Activated CD8-positive, alpha-beta memory T cell treated with anti-CD3 and anti-CD28 coated beads for 4 hours (primary cell): ENCODE data around the gene PLD4.
"Not testable (repeated sequence)": the region's sequence is repeated elsewhere in the genome, so short reads cannot be mapped to it uniquely, and the experiment has no call there.

Source experiments
- DNase-seq, 2 donors: peaks; one replicate each; pipeline ENCODE4 v3.0.0-alpha.2; 2020; ENCODE audit warnings: low read depth in 2 of 2

PLD4 gene, protein sequence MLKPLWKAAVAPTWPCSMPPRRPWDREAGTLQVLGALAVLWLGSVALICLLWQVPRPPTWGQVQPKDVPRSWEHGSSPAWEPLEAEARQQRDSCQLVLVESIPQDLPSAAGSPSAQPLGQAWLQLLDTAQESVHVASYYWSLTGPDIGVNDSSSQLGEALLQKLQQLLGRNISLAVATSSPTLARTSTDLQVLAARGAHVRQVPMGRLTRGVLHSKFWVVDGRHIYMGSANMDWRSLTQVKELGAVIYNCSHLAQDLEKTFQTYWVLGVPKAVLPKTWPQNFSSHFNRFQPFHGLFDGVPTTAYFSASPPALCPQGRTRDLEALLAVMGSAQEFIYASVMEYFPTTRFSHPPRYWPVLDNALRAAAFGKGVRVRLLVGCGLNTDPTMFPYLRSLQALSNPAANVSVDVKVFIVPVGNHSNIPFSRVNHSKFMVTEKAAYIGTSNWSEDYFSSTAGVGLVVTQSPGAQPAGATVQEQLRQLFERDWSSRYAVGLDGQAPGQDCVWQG

GRCh38 chr14:104924421-104925213, at the start of gene PLD4:
Gene PLD4, plus strand, starts transcription at chr14:104924879. Its CDS starts 2,262 bp downstream, at chr14:104927141.
- no peak for DNase-seq

DNA sequence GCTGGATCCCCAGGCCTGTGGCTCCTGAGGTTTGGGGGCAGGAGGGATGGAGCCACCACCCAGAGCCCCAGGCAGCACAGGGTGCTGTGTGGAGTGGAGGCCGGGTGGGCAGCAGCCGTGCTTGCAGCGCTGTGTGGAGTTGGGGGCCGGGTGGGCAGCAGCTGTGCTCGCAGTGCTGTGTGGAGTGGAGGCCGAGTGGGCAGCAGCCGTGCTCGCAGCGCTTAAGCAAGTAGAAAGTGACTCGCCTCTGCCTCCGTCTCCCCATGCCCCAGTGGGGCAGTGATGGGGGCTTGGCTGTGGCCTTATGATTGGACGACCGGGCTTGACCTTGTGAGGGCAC, 49.3 kb upstream of the PLD4 start:
- DNase-seq: no peak

DNA sequence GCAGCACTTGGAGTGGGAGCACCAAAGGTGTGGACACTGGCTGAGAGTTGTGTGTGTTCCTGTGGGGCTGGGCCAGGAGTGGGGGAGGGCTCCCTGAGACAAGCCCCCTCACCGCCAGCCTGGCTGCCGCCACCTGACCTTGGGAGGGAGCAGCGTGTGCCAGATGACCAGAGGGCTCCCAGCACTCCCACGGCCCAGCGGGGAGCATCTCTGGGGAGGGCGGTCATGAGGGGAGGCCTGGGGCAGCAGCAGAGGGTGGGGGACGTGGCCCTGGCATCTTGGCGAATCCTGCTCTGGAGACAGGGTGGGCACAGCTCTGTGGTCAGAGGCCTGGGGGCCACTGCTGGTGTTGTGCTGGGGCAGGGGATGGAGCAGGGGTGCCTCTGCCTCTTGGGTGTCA, 48.9 kb upstream of the PLD4 start:
- DNase-seq: no peak

GRCh38 chr14:104876251-104876699, 48.4 kb upstream of the PLD4 start:
- DNase-seq: no peak

DNA sequence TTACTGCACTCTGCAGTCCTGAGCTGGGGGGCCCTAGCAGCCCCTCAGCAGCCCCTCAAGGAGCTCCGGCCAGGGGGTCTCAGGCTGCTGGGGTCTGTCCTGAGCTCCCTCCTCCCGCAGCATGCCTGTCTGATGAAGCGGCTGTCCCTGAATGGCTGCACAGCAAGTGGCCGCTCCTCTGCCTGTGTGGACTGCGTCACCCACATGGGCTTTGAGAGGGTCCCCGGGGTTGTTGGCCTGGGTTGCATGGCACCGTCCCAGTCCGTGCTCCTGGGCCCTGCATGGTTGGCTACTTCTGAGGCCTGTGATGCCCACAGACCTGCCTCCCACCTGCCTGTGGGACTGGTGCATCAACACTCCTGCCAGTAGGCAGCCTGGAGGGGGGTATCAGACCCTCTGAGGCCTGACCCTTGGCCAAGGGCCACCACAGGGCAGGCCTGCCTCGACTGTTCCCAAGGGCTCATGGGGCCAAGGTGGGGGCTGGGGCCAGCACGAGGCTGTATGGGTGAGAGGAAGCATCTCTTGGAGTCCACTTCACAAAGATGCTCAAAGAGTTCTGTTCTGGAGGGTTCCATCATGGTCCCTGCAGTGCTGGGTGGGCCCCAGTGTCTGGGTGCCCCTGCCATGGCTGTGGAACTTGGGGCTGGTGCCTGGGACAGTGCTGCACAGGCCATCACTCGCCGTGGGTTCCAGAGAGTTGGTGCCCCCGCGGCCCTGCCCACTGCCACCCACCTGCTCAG, 47.4 kb upstream of the PLD4 start:
- DNase-seq: no peak

GRCh38 chr14:104877806-104878550, 46.7 kb upstream of the PLD4 start:
- DNase-seq: no peak

DNA sequence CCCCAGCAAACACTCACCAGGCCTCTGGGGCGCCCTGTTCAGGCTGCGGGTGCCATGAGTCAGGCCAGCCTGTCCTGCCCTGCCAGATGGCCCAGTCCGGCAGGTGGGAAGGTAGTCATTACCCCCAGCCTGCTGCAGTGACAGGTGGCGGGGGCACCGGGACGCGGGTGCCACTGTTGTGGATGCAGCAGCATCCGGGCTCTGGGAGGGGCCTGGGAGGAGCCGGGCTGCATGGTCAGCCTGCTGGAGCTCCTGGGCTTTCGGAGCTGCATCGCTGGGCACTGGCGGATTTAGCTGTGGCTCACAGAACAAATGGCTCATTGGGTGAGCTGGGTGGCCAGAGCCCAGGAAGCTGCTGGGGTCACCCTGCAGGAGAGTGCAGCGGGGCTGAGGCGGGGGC, 46.1 kb upstream of the PLD4 start:
- no peak for DNase-seq

DNA sequence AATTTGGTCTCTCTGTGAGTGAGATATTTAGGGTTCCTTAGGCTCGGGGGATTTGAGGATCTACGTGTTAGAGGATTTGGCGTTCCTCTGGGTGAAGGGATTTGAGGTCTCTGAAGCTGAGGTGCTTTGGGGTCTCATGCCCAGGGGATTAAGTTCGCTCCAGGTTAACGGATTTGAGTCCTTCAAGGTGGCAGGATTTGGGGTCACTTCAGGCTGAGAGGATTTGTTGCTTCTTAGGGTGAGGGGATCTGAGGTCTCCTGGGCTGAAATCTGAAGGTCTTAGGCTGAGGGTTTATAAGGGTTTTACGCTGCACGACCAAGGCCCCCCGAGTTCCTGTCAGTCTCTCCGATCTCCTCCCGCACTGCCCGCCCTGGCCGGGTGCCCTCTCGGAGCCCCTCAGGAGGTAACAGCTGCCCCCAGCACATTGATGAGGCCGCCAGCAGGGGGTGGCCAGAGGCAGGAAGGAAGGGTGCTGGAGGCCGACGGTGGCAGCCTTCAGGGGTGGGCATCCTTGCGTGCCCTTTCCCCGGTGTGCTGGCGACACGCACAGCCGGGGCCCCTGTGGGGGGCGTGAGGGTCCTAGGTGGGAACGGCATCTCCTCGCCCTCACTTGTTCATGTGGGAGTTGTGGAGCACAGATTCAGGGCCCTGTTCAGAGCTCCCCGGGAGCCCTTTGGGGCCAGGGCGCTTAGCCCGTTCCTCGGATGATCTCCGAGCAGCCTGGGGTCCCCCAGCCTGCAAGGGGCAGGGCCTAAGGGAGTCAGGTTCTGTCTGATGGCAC, 45.3 kb upstream of the PLD4 start:
- DNase-seq: no peak

- DNase-seq: no peak
Measured at GRCh38 chr14:104879983-104880565, 44.6 kb upstream of the PLD4 start.

DNA sequence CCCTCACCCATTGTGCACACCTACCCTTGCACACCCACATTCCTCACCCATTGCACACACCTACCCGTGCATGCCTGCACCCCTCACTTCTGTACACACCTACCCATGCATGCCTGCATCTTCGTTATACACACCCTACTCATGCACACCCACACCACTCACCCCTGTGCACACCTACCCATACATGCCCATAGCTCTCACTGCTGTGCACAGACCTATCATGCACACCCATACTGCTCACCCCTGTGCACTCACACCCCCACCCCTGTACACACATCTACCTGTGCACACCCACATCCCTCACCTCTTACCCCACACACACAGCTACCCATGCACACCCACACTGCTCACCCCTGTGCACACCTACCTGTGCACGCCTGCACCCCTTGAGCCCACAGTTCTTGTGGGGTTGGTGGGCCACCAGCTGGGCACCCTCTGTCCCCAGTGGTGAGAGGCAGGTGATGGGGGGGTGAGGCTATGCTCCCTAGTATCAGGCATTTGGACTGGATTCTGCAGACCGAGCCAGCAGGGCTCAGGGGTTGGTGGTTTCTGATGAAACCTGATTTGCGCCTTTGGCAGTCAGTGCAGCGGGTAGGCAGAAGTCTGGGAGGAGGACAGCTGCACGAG, 44.0 kb upstream of the PLD4 start:
- DNase-seq: no peak

GRCh38 chr14:104881369-104881979, 43.2 kb upstream of the PLD4 start:
- DNase-seq: no peak

GRCh38 chr14:104882325-104882973, 42.2 kb upstream of the PLD4 start:
- DNase-seq: no peak

GRCh38 chr14:104882991-104883660, 41.6 kb upstream of the PLD4 start:
- DNase-seq: no peak

GRCh38 chr14:104883681-104884361, 40.9 kb upstream of the PLD4 start:
- no peak for DNase-seq

GRCh38 chr14:104884381-104884780, 40.3 kb upstream of the PLD4 start:
- DNase-seq: not testable (repeated sequence)

GRCh38 chr14:104885031-104885972, 39.4 kb upstream of the PLD4 start:
- no peak for DNase-seq
